Measurements from ENCODE around the gene NR3C1.

Gene NR3C1

DNA sequence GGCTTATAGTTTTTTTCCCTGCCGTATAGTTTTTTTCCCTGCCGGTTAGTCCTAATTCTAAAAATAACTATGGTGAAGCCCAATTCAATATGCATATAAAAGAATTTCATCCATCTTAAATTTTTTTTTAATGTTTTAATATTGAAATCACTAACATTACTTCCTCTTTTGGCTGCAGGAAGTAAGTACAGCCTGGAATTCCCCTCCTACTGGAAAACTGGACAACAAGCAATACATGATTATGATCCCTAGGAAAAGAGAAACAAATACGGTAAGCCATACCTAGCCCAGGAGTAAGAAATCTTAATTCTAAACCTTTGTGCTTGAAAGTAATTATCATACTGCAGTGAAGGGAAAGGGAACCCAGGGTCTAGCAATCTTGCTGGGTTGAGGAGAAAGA lies 119.0 kb downstream of the NR3C1 start:
- DNase-seq (ENCODE audit: low read depth in 1 of 2, low spot score in 1 of 2), result no peak
- no peak for TF ChIP-seq JUND (IDR thresholded peaks at IDR 0.05; ENCODE audit: low read depth)
- in situ Hi-C loops (cut with HindIII; ENCODE audit: low pct_unique_long_range_greater_than_20kb, low sequenced_read_pairs), result no loop called here

- no peak for TF ChIP-seq JUND (IDR thresholded peaks at IDR 0.05; ENCODE audit: low read depth)
- in situ Hi-C loops (cut with HindIII; ENCODE audit: low pct_unique_long_range_greater_than_20kb, low sequenced_read_pairs), result no loop called here
- DNase-seq (ENCODE audit: low read depth in 1 of 2, low spot score in 1 of 2), result no peak
Measured at GRCh38 chr5:143284002-143284401, 119.5 kb downstream of the NR3C1 start.

GRCh38 chr5:143281226-143281625 lies 122.3 kb downstream of the NR3C1 start:
- no peak for TF ChIP-seq JUND (IDR thresholded peaks at IDR 0.05; ENCODE audit: low read depth)
- no peak for DNase-seq (ENCODE audit: low read depth in 1 of 2, low spot score in 1 of 2)
- in situ Hi-C loops (cut with HindIII; ENCODE audit: low pct_unique_long_range_greater_than_20kb, low sequenced_read_pairs), result no loop called here

- peak; percentile 7 to 57 for DNase-seq (ENCODE audit: low read depth in 1 of 2, low spot score in 1 of 2)
- in situ Hi-C loops (cut with HindIII; ENCODE audit: low pct_unique_long_range_greater_than_20kb, low sequenced_read_pairs), result no loop called here
- TF ChIP-seq JUND (IDR thresholded peaks at IDR 0.05; ENCODE audit: low read depth), result no peak
Measured at GRCh38 chr5:143279698-143280097, 123.8 kb downstream of the NR3C1 start.

- TF ChIP-seq JUND (IDR thresholded peaks at IDR 0.05; ENCODE audit: low read depth), result no peak
- no peak for DNase-seq (ENCODE audit: low read depth in 1 of 2, low spot score in 1 of 2)
- in situ Hi-C loops (cut with HindIII; ENCODE audit: low pct_unique_long_range_greater_than_20kb, low sequenced_read_pairs), result no loop called here
Measured at GRCh38 chr5:143277536-143277935, 126.0 kb downstream of the NR3C1 start.

DNA sequence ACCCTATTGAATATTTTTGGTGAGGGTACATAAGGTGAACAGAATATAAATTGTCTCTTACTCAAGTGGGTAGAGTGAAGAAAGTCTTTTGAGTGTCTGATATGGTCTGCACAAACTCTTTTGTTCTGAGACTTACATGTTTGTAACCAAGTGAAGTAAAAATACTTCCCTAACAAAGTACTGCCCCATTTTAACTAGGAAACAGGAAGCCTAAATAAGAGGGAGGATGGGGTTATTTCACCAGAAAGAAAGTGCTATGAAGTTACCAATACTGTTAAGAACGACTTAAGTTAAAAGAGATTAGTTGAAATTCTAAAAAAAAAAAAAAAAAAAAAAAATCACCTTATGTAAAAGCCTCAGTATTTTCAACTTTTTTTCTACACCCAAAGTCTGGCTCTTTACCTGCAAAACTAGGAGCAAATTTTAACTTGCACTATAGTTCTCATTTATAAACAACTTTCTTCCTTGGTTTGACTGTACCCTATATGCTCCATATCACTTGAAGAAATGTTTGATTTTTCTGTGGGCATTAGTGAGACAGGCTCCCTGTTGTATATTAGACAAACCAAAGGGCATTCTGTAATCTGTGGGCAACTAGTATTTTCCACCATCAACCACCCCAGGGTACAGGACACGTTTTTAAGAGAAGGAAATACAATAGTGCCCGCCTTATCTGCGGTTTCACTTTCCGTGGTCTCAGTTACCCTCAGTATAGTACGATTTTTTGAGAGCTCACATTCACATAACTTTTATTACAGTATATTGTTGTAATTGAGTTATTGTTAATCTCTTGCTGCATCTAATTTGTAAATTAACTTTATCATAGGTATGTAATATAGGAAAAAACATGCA lies 127.7 kb downstream of the NR3C1 start:
- in situ Hi-C loops (cut with HindIII; ENCODE audit: low pct_unique_long_range_greater_than_20kb, low sequenced_read_pairs), result no loop called here
- no peak for DNase-seq (ENCODE audit: low read depth in 1 of 2, low spot score in 1 of 2)
- TF ChIP-seq JUND (IDR thresholded peaks at IDR 0.05; ENCODE audit: low read depth), result no peak

DNA sequence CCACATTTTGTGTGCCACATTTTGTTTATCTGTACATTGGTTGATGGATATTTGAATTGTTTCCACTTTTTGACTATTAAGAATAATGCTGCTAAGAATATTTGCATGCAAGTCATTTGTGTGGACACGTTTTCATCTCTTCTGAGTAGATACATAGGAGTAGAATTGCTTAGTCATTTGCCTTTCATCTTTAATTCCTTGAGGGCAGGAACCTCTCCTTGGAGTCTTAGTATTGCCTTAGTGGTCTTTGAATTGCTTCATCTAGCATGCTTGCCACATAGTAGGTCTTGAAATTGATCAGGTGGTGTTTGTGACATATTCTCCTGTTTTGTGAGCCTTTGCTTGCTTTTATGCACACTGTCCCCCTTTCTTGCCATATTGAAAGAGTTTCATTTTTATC lies 128.5 kb downstream of the NR3C1 start:
- DNase-seq (ENCODE audit: low read depth in 1 of 2, low spot score in 1 of 2), result no peak
- in situ Hi-C loops (cut with HindIII; ENCODE audit: low pct_unique_long_range_greater_than_20kb, low sequenced_read_pairs), result no loop called here
- no peak for TF ChIP-seq JUND (IDR thresholded peaks at IDR 0.05; ENCODE audit: low read depth)

GRCh38 chr5:143271431-143271830 lies 132.1 kb downstream of the NR3C1 start:
- TF ChIP-seq JUND (IDR thresholded peaks at IDR 0.05; ENCODE audit: low read depth), result no peak
- in situ Hi-C loops (cut with HindIII; ENCODE audit: low pct_unique_long_range_greater_than_20kb, low sequenced_read_pairs), result no loop called here
- DNase-seq (ENCODE audit: low read depth in 1 of 2, low spot score in 1 of 2), result no peak

DNA sequence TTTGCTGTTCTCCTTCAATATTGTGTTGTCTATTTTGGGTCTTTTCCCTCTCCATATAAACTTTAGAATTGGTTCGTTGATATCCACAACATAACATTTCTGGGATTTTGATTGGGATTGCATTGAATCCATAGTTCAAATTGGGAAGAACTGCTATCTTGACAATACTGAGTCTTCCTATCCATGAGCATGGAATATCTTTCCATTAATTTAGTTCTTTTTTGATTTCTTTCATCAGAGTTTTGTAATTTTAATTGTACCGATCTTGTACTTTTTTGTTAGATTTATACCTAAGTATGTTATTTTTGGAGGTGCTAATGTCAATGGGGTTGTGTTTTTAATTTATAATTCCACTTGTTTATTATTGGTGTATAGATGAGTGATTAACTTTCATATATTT lies 135.1 kb downstream of the NR3C1 start:
- in situ Hi-C loops (cut with HindIII; ENCODE audit: low pct_unique_long_range_greater_than_20kb, low sequenced_read_pairs), result no loop called here
- no peak for TF ChIP-seq JUND (IDR thresholded peaks at IDR 0.05; ENCODE audit: low read depth)
- no peak for DNase-seq (ENCODE audit: low read depth in 1 of 2, low spot score in 1 of 2)

DNA sequence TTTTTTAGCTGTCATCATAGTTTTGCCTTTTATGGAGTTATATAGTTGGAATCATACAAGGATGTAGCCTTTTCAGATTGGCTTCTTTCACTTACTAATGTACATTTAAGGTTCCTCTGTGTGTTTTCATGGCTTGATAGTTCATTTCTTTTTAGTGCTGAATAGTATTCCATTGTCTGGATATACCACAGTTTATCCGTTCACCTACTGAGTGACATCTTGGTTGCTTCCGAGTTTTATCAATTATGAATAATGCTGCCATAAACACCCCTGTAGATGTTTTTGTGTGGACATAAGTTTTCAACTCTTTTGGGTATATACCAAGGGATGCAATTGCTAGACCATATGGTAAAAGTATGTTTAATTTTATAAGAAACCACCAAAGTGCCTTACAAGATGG lies 136.3 kb downstream of the NR3C1 start:
- no peak for TF ChIP-seq JUND (IDR thresholded peaks at IDR 0.05; ENCODE audit: low read depth)
- DNase-seq (ENCODE audit: low read depth in 1 of 2, low spot score in 1 of 2), result no peak
- in situ Hi-C loops (cut with HindIII; ENCODE audit: low pct_unique_long_range_greater_than_20kb, low sequenced_read_pairs), result no loop called here

DNA sequence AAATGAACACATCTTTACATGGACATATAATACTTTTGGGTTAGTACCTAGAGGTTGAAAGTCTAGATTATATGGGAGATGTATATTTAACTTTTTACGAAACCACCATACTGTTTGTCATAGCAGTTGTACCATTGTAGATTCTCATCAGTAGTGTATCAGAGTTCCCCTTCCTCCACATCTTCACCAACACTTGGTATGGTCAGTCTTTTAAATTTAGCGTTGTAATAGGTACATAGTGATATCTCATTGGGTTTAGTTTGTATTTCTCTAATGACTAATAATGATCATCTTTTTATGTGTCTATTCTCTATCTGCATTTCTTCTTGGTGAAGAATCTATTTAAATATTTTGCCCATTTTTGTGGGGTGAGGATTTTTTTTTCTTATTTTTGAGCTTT lies 137.5 kb downstream of the NR3C1 start:
- no peak for TF ChIP-seq JUND (IDR thresholded peaks at IDR 0.05; ENCODE audit: low read depth)

DNA sequence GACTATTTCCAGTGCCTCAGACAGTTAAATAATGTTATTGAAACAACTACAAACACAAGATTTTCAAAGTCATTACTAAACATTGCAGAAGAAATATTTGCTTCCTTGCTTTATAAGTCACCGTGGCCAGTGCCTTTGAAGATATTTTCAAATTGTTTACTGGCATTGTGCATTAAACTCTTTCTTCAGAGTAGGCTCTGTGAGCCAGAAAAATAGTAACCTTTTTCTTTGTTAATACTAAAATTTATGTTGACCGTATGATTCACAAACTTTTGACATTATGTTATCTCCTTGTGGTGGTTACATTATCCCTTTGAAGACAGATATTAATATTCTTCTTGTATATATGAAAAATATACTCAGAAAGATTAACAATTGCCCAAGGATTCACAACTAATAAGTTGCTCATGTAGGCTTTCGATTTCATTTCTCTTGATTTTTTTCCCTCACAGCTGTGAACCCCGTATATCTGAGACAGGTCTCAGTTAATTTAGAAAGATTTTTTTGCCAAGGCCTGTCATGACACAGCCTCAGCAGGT lies 140.1 kb downstream of the NR3C1 start:
- no peak for TF ChIP-seq JUND (IDR thresholded peaks at IDR 0.05; ENCODE audit: low read depth)
- no peak for DNase-seq (ENCODE audit: low read depth in 1 of 2, low spot score in 1 of 2)
- in situ Hi-C loops (cut with HindIII; ENCODE audit: low pct_unique_long_range_greater_than_20kb, low sequenced_read_pairs), result no loop called here

More for the DNA sequence above, 137.5 kb downstream of the NR3C1 start:
- in situ Hi-C loops (cut with HindIII; ENCODE audit: low pct_unique_long_range_greater_than_20kb, low sequenced_read_pairs), result no loop called here
- no peak for DNase-seq (ENCODE audit: low read depth in 1 of 2, low spot score in 1 of 2)

- no peak for DNase-seq (ENCODE audit: low read depth in 1 of 2, low spot score in 1 of 2)
- no peak for TF ChIP-seq JUND (IDR thresholded peaks at IDR 0.05; ENCODE audit: low read depth)
- in situ Hi-C loops (cut with HindIII; ENCODE audit: low pct_unique_long_range_greater_than_20kb, low sequenced_read_pairs), result no loop called here
Measured at GRCh38 chr5:143262393-143263174, 140.9 kb downstream of the NR3C1 start.
